ENCODE data around the gene RCBTB2.

The RCBTB2 gene

DNA sequence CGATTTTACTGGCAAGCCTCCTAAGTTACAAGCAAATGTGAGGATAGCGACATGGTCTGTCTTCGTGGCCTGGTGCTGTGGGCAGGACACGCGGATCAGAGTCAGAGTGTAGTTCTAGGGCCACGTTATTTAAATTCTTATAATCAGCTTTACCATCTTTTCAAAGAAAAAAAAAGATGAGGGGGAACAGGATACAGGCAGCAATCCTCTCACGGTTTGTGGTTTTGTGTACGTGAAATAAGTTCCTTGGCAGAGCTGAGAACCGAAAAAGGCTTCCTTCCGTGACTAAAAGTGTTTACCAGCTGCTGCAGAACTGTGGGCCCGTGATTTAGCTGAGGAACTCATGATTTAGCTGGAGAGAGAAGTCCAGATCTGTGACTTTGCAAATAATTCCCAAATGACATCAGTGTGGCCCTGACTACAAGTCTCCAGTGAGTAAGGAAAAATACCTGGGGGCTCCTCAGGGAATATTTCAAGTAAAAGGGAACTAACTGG, 27.2 kb downstream of the RCBTB2 start:
- Histone ChIP-seq H3K4me3 (ENCODE audit: low read length in 2 of 2) (no peak overlapping the region), H3K27me3 (ENCODE audit: control insufficient read depth in 1 of 2, insufficient read depth in 2 of 2, low read length in 2 of 2) (no peaks in the 10 kb centered on the region), H3K4me1 (ENCODE audit: control insufficient read depth, insufficient read depth, low read length) (peaks cover 2% of the 10 kb centered on the region), H3K36me3 (ENCODE audit: control insufficient read depth in 2 of 2, insufficient read depth in 2 of 2, low read length in 2 of 2) (peaks cover 3 to 6% of the 10 kb centered on the region in 2 donors), H3K9ac (ENCODE audit: low read length in 2 of 2) (peak overlapping the region in 1 of 2 donors; percentile 40), H3K9me3 (ENCODE audit: control insufficient read depth in 2 of 2, low read length in 2 of 2) (no peaks in the 10 kb centered on the region), H3K27ac (ENCODE audit: low read length) (no peak overlapping the region)

DNA sequence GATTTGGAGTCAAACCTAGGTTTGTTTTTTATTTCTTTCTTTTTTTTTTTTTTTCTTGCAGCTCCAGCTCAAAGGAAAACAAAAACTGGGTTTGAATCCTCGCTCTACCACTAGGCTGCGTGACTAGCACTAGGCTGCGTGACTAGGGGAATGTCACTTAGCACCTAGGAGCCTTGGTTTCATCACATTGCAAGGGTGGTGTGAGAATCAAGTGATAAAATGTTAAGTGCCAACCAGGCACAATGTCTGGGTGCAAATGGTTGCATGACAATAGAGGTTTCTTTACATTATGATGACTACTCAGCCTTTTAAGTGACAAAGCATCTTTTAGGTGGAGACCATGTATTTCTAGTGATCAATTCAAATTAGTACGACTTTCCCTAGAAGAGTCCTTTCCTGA, 27.9 kb downstream of the RCBTB2 start:
- no peak overlapping the region for H3K27ac ChIP-seq (ENCODE audit: low read length)

DNA sequence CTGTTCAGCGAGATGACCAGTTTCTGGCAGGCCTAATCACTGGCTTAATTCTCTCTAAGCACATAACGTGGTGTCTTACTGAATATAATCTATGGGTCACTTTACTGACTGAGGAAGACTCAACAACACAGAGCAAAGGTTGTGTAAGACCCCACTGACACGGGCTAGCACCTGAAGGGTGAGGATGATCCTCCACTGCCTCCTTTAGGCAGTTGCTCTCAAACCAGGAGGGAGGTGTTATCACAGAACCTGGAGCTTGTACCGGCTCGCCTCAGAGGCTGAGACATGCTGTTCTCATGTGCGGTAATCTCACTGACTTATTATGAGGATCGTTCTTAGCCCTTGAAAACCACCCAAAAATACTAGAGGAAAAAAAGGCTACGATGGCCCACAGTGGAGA, 28.3 kb downstream of the RCBTB2 start:
- peaks cover 2% of the 10 kb centered on the region for H3K4me1 ChIP-seq (ENCODE audit: control insufficient read depth, insufficient read depth, low read length)
- no peak overlapping the region for H3K4me3 ChIP-seq (ENCODE audit: low read length in 2 of 2)
- peaks cover 6 to 7% of the 10 kb centered on the region in 2 donors for H3K36me3 ChIP-seq (ENCODE audit: control insufficient read depth in 2 of 2, insufficient read depth in 2 of 2, low read length in 2 of 2)
- no peak overlapping the region for H3K9ac ChIP-seq (ENCODE audit: low read length in 2 of 2)
- no peaks in the 10 kb centered on the region for H3K27me3 ChIP-seq (ENCODE audit: control insufficient read depth in 1 of 2, insufficient read depth in 2 of 2, low read length in 2 of 2)
- no peak overlapping the region for H3K27ac ChIP-seq (ENCODE audit: low read length)
- no peaks in the 10 kb centered on the region for H3K9me3 ChIP-seq (ENCODE audit: control insufficient read depth in 2 of 2, low read length in 2 of 2)

More for the DNA sequence above, 27.9 kb downstream of the RCBTB2 start:
- Histone ChIP-seq H3K4me3 (ENCODE audit: low read length in 2 of 2) (no peak overlapping the region), H3K36me3 (ENCODE audit: control insufficient read depth in 2 of 2, insufficient read depth in 2 of 2, low read length in 2 of 2) (peaks cover 5 to 6% of the 10 kb centered on the region in 2 donors), H3K27me3 (ENCODE audit: control insufficient read depth in 1 of 2, insufficient read depth in 2 of 2, low read length in 2 of 2) (no peaks in the 10 kb centered on the region), H3K9ac (ENCODE audit: low read length in 2 of 2) (no peak overlapping the region), H3K9me3 (ENCODE audit: control insufficient read depth in 2 of 2, low read length in 2 of 2) (no peaks in the 10 kb centered on the region), H3K4me1 (ENCODE audit: control insufficient read depth, insufficient read depth, low read length) (peaks cover 2% of the 10 kb centered on the region)

DNA sequence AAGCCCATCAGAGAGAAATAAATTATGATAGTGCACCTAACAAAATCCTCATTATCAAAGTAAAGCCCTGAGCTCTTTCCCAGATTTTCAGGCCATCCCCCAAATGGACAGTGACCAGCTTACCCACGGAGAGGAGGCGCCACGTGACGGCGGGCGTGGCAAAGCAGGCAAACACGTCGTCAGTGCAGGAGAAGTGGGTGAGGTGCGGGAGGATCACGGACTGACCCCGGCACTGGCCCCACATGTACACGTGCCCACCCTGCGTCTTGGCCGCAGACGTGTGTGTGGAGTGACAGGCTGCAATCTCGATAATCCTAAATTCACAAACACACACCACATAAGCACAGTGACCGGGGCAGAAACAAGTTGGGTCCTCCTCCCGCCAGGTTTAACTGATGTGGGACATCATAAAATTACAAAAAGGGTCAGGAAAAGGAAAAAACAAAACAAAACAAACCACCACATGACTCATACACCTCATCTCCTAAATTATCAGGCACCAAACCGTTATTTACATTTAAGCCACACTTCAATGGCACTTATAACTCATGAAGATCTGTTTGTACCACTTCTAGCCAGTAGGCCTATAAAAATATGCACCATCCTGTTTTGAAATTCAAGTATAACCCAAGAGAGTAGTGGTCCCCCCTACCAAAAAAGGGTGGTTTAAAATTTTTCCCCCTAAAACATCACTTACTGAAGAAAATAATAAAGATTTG, 30.1 kb downstream of the RCBTB2 start:
- no peaks in the 10 kb centered on the region for H3K27me3 ChIP-seq (ENCODE audit: control insufficient read depth in 1 of 2, insufficient read depth in 2 of 2, low read length in 2 of 2)
- H3K9ac ChIP-seq (ENCODE audit: low read length in 2 of 2) = no peak overlapping the region
- H3K27ac ChIP-seq (ENCODE audit: low read length) = no peak overlapping the region
- no peak overlapping the region for H3K4me3 ChIP-seq (ENCODE audit: low read length in 2 of 2)
- H3K9me3 ChIP-seq (ENCODE audit: control insufficient read depth in 2 of 2, low read length in 2 of 2) = no peaks in the 10 kb centered on the region
- peaks cover 11 to 12% of the 10 kb centered on the region in 2 donors for H3K36me3 ChIP-seq (ENCODE audit: control insufficient read depth in 2 of 2, insufficient read depth in 2 of 2, low read length in 2 of 2)
- H3K4me1 ChIP-seq (ENCODE audit: control insufficient read depth, insufficient read depth, low read length) = peaks cover 2% of the 10 kb centered on the region

DNA sequence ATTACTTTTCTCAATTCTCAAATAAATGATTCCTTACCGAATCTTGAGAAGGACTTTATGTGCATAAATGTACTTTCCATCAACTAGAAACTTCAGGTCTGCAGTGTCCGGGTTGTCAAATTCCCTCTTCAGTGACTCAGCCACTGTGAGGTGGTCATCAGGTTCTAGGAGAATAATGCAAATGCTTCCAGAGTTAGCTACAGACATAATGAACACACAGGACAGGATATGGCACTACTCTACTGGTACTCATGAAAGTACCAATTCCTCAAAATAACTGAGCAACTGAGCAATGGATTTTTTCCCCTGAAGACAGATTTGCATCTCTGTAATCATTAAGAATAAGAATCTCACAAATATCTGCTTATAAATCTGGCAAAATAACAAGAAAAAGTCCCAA, 31.2 kb downstream of the RCBTB2 start:
- H3K36me3 ChIP-seq (ENCODE audit: control insufficient read depth in 2 of 2, insufficient read depth in 2 of 2, low read length in 2 of 2) = peaks cover 11 to 12% of the 10 kb centered on the region in 2 donors
- peaks cover 2% of the 10 kb centered on the region for H3K4me1 ChIP-seq (ENCODE audit: control insufficient read depth, insufficient read depth, low read length)
- no peak overlapping the region for H3K27ac ChIP-seq (ENCODE audit: low read length)
- no peak overlapping the region for H3K4me3 ChIP-seq (ENCODE audit: low read length in 2 of 2)
- no peaks in the 10 kb centered on the region for H3K27me3 ChIP-seq (ENCODE audit: control insufficient read depth in 1 of 2, insufficient read depth in 2 of 2, low read length in 2 of 2)
- H3K9ac ChIP-seq (ENCODE audit: low read length in 2 of 2) = no peak overlapping the region
- H3K9me3 ChIP-seq (ENCODE audit: control insufficient read depth in 2 of 2, low read length in 2 of 2) = no peaks in the 10 kb centered on the region

DNA sequence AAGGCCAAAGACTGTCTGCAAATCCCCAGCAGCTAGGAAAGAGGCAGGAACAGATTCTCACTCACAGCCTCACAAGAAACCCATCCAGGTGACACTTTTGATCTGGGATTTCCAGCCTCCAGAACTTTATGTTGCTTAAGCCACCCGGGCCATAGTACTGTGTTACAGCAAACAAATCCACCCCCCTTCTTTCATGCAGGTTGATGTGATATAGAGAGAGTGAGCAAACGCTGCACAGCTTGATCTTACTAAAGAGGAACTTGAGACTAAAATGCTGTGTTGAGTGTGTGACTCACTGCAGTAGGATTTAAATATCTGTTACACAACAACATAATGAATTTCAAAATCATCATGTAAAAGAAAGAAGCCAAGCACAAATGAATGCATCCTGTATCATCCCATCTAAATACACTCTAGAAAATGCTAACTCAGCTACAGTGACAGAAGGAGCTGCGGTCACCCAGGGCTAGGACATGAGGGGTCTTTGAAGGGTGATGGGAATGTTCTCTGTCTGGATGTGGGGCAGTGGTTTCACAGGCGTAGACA, 32.2 kb downstream of the RCBTB2 start:
- H3K4me1 ChIP-seq (ENCODE audit: control insufficient read depth, insufficient read depth, low read length) = no peaks in the 10 kb centered on the region
- H3K27me3 ChIP-seq (ENCODE audit: control insufficient read depth in 1 of 2, insufficient read depth in 2 of 2, low read length in 2 of 2) = no peaks in the 10 kb centered on the region
- no peak overlapping the region for H3K9ac ChIP-seq (ENCODE audit: low read length in 2 of 2)
- no peak overlapping the region for H3K4me3 ChIP-seq (ENCODE audit: low read length in 2 of 2)
- no peak overlapping the region for H3K27ac ChIP-seq (ENCODE audit: low read length)
- no peaks in the 10 kb centered on the region for H3K9me3 ChIP-seq (ENCODE audit: control insufficient read depth in 2 of 2, low read length in 2 of 2)
- peaks cover 11 to 12% of the 10 kb centered on the region in 2 donors for H3K36me3 ChIP-seq (ENCODE audit: control insufficient read depth in 2 of 2, insufficient read depth in 2 of 2, low read length in 2 of 2)

DNA sequence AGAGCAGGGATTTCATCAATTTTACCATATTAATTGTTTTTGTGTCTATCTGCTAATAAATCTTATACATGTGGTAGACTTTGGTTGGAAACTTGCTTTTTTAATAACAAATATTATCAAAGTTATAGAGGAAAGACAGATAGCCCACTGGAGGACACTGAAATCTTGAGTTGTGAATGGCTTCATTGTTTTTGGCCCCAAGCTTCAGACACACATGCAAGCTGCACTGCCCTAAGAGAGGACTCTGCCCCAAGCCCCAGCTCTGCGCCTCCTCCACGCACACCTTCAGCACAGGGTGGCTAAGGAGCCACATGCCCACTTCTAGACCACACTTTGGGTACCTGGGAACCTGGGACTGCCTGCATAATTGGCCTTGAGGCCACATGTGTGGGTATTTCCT, 35.2 kb downstream of the RCBTB2 start:
- H3K27me3 ChIP-seq (ENCODE audit: control insufficient read depth in 1 of 2, insufficient read depth in 2 of 2, low read length in 2 of 2) = no peaks in the 10 kb centered on the region
- no peak overlapping the region for H3K27ac ChIP-seq (ENCODE audit: low read length)
- H3K36me3 ChIP-seq (ENCODE audit: control insufficient read depth in 2 of 2, insufficient read depth in 2 of 2, low read length in 2 of 2) = peaks cover 11 to 12% of the 10 kb centered on the region in 2 donors
- H3K4me1 ChIP-seq (ENCODE audit: control insufficient read depth, insufficient read depth, low read length) = no peaks in the 10 kb centered on the region
- no peaks in the 10 kb centered on the region for H3K9me3 ChIP-seq (ENCODE audit: control insufficient read depth in 2 of 2, low read length in 2 of 2)
- H3K9ac ChIP-seq (ENCODE audit: low read length in 2 of 2) = no peak overlapping the region
- H3K4me3 ChIP-seq (ENCODE audit: low read length in 2 of 2) = no peak overlapping the region

DNA sequence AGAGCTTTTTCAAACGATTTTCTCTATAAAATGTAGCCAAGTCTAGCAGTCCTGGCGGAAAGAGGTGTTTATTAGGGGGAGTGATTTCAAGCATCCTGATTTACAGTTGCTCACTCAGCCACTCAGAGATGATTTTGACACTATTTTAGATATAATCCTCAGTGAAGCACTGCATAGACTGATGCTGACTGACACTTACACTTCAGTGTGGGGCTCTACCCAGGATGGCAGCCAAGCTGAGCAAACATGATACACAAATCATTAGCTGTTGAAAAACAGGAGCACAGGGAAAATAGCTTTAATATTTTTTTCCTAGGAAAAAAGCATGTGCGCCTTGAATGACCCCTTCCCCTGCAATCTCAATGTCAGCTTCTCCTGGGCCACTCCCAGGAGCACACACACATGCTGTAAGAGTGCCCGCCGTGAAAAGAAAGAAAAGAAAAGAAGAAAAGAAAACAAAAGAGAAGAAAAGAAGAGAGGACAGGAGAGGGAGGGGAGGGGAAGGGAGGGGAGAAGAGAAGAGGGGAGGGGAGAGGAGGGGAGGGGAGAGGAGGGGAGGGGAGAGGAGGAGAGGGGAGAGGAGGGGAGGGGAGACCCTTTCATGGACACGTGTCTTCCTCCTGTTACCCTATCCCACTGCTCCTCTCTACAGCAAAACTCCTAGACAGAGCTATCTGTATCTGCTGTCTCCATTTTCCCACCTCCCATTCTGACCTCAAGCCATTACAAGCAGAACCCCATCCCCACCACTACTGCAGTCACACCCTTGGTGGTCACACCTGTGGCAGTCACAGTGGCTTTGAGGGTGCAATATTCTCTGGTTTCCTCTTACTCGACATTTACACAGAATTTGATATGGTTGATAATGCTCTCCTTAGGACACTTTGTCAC, 36.4 kb downstream of the RCBTB2 start:
- Histone ChIP-seq H3K4me3 (ENCODE audit: low read length in 2 of 2) (no peak overlapping the region), H3K9ac (ENCODE audit: low read length in 2 of 2) (no peak overlapping the region), H3K27me3 (ENCODE audit: control insufficient read depth in 1 of 2, insufficient read depth in 2 of 2, low read length in 2 of 2) (no peaks in the 10 kb centered on the region), H3K36me3 (ENCODE audit: control insufficient read depth in 2 of 2, insufficient read depth in 2 of 2, low read length in 2 of 2) (peaks cover 9 to 11% of the 10 kb centered on the region in 2 donors), H3K9me3 (ENCODE audit: control insufficient read depth in 2 of 2, low read length in 2 of 2) (no peaks in the 10 kb centered on the region), H3K27ac (ENCODE audit: low read length) (no peak overlapping the region), H3K4me1 (ENCODE audit: control insufficient read depth, insufficient read depth, low read length) (peaks cover 2% of the 10 kb centered on the region)

DNA sequence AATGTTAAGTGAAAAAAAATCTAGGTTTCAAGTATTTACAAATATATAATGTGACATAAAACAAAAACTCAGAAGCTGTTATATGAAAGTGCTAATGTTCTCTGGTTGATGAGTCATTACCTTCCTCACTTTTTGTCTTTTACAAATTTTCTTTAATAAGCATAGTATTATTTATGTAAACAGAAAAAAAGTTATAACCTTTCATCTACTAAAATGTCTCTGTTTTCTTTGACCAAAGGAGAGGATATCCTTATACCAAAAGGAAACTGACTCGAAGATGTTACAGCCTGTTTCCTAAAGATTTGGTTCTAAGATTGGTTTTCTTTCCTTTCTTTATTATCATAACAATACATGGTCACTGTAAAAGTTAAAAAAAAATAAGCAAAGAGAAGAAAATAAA, 38.0 kb downstream of the RCBTB2 start:
- no peaks in the 10 kb centered on the region for H3K27me3 ChIP-seq (ENCODE audit: control insufficient read depth in 1 of 2, insufficient read depth in 2 of 2, low read length in 2 of 2)
- H3K36me3 ChIP-seq (ENCODE audit: control insufficient read depth in 2 of 2, insufficient read depth in 2 of 2, low read length in 2 of 2) = peaks cover 6% of the 10 kb centered on the region in 2 donors
- H3K4me1 ChIP-seq (ENCODE audit: control insufficient read depth, insufficient read depth, low read length) = peaks cover 2% of the 10 kb centered on the region
- no peaks in the 10 kb centered on the region for H3K9me3 ChIP-seq (ENCODE audit: control insufficient read depth in 2 of 2, low read length in 2 of 2)
- no peak overlapping the region for H3K9ac ChIP-seq (ENCODE audit: low read length in 2 of 2)
- no peak overlapping the region for H3K27ac ChIP-seq (ENCODE audit: low read length)
- no peak overlapping the region for H3K4me3 ChIP-seq (ENCODE audit: low read length in 2 of 2)

DNA sequence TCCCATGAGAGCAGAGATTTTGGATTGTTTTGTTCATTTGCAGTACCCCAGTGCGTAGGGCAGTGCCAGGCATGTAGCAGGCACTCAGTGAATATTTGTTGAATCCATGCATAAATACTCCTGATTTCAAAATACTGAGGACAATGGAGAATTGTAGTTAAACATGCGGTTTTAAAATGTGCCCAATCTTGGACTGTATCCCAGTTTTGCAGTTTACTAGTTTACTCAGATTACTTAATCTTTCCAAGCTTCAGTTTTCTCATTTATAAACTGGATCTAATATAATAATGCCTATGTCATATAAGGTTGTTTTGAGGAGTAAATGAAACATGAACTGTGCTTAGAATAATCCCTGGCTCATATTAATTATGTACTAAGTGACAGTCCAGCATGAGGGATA, 39.0 kb downstream of the RCBTB2 start:
- H3K4me1 ChIP-seq (ENCODE audit: control insufficient read depth, insufficient read depth, low read length) = peaks cover 2% of the 10 kb centered on the region
- H3K4me3 ChIP-seq (ENCODE audit: low read length in 2 of 2) = no peak overlapping the region
- no peaks in the 10 kb centered on the region for H3K9me3 ChIP-seq (ENCODE audit: control insufficient read depth in 2 of 2, low read length in 2 of 2)
- H3K36me3 ChIP-seq (ENCODE audit: control insufficient read depth in 2 of 2, insufficient read depth in 2 of 2, low read length in 2 of 2) = no peaks in the 10 kb centered on the region
- H3K27ac ChIP-seq (ENCODE audit: low read length) = no peak overlapping the region
- H3K27me3 ChIP-seq (ENCODE audit: control insufficient read depth in 1 of 2, insufficient read depth in 2 of 2, low read length in 2 of 2) = no peaks in the 10 kb centered on the region
- H3K9ac ChIP-seq (ENCODE audit: low read length in 2 of 2) = no peak overlapping the region
